Activated CD4-positive, alpha-beta T cell treated with anti-CD3 and anti-CD28 coated beads, Interleukin-2, amount 50 U/mL, for 24 hours (primary cell): ENCODE measurements around the gene RGS7.

Experiments used
- DNase-seq, 2 donors: peaks; one replicate each; pipeline ENCODE4 v3.0.0-alpha.2; 2020; ENCODE audit warnings: low read depth in 1 of 2, low spot score in 1 of 2

RGS7 gene

DNA sequence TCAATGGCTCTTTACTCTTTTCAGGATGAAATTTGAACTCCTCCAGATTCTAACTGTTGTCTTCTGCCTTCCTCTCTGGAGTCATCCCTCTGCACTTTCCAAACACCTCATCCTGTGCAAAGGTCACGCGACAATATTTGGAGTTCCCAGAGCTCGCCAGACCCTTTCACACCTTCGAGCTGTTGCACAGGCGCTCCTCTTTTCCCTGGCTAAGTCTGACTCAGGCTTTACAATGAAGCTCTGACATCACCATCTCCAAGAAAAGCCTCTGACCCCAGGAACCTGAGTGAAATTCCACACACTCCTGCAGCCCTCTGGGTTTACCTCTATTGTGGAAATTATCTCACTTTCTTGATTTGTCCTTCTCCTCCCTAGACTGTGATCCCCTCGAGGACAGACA lies 270.3 kb downstream of the RGS7 start:
- no peak for DNase-seq

DNA sequence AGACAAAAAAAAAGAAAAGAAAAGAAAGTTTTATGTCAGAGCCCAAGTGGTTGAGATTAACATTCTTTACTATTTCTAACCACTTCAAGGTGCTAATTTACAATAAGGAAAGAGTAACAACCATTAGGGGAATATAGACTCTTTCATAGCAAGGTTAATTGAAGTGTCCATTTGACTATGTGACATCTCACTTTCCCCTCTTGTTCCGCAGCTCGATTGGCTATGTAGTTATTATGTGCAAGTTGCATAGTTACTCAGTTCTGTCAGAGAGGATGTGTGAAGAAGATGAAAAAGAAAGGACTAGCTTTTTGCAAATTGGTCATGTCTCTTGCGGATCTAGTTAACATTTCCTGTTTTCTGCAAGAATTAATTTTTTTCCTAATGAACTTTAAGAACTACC lies 273.7 kb downstream of the RGS7 start:
- DNase-seq: no peak

GRCh38 chr1:241081473-241081872 lies 275.5 kb downstream of the RGS7 start:
- no peak for DNase-seq

DNA sequence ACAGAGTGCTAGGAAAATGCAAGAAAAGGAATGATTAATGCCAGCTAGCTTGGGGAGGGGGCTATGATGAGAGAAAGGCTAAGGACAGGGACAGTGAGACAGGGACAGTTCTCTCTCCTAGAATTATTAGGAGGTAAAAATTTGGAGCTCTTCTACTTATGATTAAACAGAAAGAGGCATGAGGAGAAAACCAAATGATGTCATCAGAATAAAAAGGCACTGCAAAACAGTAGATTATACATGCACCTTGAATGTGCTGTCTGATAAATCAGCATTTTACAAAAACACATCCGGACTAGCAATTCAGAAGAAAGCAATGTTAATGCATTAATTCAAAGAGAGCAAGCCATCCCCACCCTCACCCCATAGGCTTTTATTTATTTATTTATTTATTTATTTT lies 277.5 kb downstream of the RGS7 start:
- DNase-seq: no peak

GRCh38 chr1:241079047-241079446 lies 278.0 kb downstream of the RGS7 start:
- no peak for DNase-seq

DNA sequence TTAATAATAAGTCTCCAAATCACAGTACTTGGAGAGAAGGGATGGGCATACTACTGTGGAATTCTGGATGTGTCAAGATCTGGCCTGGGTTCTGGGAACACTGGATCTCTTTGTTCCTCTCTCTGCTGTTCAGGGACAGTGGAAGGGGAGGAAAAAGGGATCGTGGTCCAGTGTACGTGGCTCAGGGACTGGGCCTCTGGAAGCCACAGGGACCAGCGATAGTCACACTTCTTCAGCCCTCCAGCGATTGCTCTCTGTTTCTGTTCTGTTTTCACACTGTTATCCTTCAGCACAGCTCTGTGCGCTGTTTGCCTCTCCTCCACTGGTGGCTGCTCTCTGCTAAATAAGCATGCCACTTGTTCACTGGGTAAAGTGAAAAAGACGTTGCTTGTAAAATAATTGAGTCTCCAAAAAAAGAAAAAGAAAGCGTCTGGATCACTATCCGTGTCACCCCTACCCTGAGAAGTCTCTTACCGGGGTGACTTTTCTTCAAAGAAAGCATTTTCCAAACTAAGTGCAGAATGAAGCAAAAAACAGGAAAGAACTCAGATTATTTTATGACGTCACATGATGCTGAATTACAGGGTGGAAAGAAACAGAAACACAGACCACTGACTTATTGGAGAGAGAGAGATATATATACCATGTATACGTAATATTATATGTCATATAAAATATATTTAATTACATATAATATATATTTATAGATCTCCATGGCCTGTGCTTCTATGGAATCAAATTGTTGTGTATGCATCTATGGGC lies 279.4 kb downstream of the RGS7 start:
- no peak for DNase-seq

GRCh38 chr1:241074507-241074906 lies 282.5 kb downstream of the RGS7 start:
- DNase-seq: no peak

GRCh38 chr1:241068359-241068758 lies 288.6 kb downstream of the RGS7 start:
- DNase-seq: no peak

DNA sequence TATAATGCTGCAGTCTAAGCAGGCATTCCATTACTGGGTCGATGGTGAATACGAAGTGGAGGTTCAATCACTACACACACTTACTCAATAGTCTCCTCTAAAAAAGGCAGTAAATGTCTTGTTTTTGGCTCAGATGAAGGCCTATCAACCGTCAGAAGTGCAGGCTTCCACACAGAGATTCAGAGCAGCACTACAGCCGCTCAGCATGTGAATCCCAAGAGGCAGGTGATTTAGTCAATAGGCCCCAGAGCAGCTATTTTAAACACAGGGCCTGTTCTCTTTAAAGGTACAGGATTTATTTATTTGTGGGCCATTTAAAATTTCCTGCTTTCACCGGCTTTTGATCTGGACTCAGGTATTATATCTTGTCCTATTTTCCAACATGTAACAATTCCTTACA lies 293.7 kb downstream of the RGS7 start:
- DNase-seq: no peak

GRCh38 chr1:241061062-241061461 lies 295.9 kb downstream of the RGS7 start:
- no peak for DNase-seq

GRCh38 chr1:241048622-241049021 lies 308.4 kb downstream of the RGS7 start:
- DNase-seq: no peak

DNA sequence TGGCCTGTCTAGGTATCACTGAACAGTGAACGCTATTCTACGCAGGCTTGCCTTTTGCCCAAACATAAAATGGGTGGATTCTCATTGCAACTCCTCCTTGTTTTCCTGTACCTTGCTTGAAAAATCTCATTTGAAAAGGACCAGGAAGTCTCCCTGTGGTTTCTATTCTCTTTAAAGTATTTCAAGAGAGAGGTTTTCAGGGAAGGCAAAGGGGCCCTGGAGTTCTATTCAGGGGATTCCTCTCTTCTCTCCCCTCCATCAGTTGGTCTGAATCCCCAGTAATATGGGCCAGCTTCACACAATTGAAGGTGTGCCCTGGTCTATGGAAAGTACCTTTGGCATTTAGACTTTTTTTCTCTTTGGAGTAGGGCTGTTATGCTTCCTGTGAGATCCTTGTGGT lies 311.3 kb downstream of the RGS7 start:
- no peak for DNase-seq

DNA sequence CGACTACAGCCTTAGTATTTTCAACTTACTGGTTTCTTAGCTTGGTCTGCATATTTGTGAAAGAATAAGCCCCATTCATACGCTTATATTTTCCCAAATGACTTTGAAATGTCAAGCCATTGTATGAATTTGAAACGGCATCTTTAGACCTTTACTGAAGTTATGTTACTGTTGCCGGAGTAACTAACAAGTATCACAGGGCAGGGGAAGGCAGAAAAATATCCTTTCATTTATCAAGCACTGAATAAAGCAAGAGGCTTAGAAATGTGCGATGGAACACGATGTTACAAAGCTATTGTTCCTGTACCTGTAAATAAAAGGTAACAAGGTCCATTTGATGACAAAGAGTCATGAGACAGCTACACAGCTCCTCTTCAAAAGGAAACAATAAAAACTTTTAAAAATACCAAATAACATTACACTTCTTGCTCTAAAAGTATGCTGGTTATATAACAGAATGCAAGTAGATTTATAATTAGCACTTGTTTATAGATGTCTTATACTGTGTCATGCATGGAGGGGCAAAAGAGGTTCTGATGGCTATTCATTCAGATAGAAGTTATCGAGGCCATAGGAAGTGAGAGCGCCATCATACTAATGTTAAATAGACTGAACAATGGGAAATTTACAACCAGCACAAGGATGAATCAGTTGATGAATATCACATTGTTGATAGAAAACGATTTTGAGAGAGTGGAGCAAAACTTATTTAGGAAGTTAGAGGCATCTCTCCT lies 322.6 kb downstream of the RGS7 start:
- no peak for DNase-seq

GRCh38 chr1:241024834-241025233 lies 332.2 kb downstream of the RGS7 start:
- DNase-seq: no peak

- DNase-seq: no peak
Observed at GRCh38 chr1:241022366-241022765, 334.6 kb downstream of the RGS7 start.

GRCh38 chr1:241020851-241021697 lies 335.9 kb downstream of the RGS7 start:
- DNase-seq: no peak

DNA sequence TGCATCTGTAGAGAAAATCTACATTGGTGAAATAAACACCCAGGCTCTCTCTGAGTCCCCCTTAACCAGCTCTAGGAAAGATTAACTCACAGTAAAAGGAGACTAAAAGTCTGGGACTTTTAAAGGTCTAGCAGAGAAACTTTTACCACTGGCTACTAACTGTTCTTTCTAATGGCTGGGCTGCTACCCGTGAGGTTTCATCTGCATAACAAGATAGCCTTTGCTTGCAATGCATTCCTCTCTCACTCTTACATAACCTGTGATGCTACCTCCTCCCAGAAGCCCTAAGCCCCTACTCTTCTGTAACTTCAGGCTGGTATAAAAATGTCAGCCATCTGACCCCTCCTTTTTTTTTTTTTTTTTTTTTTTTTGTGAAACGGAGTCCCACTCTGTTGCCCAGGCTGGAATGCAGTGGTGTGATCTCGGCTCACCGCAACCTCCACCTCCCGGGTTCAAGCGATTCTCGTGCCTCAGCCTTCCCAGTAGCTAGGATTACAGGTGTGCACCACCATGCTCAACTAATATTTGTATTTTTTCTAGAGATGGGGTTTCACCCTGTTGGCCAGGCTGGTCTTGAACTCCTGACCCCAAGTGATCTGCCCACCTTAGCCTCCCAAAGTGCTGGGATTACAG lies 344.2 kb downstream of the RGS7 start:
- DNase-seq: no peak

DNA sequence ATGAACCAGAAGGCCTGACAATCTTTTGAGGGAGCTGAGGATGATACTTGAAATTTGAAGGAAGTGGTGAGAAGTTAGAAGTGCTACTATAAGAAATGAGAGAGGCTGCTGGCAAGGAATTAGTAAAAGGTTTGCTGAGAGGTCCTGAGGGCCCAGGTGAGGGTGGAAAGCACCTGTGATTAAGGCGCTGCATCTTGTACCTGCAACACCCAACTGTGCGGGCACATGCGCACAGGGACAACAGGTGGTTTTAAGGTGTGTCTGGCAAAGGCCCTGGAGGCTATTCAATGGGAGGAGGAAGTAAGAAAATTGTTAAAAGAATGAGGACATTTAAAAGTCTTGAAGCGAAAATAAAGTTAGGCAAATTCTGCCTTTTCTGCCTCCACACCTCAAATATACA lies 349.3 kb downstream of the RGS7 start:
- DNase-seq: no peak

- DNase-seq: no peak
Observed at GRCh38 chr1:240999826-241000225, 357.2 kb downstream of the RGS7 start.

- no peak for DNase-seq
Observed at GRCh38 chr1:240998441-240999015, 358.5 kb downstream of the RGS7 start.

GRCh38 chr1:240998024-240998423 lies 359.0 kb downstream of the RGS7 start:
- no peak for DNase-seq
